GDM1 (cell line): ENCODE measurements around the gene COX7B.
"Not testable (repeated sequence)": the region's sequence is repeated elsewhere in the genome, so short reads cannot be mapped to it uniquely, and the experiment has no call there.

Experiments used
- DNase-seq: peaks from one replicate; lab custom pipeline; 2025; lab: John Stamatoyannopoulos, UW

The COX7B gene

GRCh38 chrX:77899081-77899828 is at the start of gene COX7B:
Gene COX7B, plus strand, starts transcription at chrX:77899468. Its CDS starts 86 bp downstream, at chrX:77899554.
- peak; percentile 81 for DNase-seq

GRCh38 chrX:77875372-77875771 is 23.9 kb upstream of the COX7B start:
- no peak for DNase-seq

- not testable (repeated sequence) for DNase-seq
Measured at GRCh38 chrX:77881418-77881817, 17.9 kb upstream of the COX7B start.

- no peak for DNase-seq
Measured at GRCh38 chrX:77892887-77893286, 6.4 kb upstream of the COX7B start.

GRCh38 chrX:77893713-77894112 is 5.6 kb upstream of the COX7B start:
- DNase-seq = no peak

- DNase-seq = peak; percentile 88
Measured at GRCh38 chrX:77894921-77895886, 4.1 kb upstream of the COX7B start, which contains the start of gene MAGT1. Gene MAGT1, minus strand, starts transcription at chrX:77895435. Its CDS starts 25 bp downstream, at chrX:77895410.

GRCh38 chrX:77900688-77901087 is 1.4 kb downstream of the COX7B start:
- DNase-seq = no peak

GRCh38 chrX:77901506-77901905 is 2.2 kb downstream of the COX7B start:
- DNase-seq = no peak

GRCh38 chrX:77910108-77910840 is 11.0 kb downstream of the COX7B start, which contains the start of gene ATP7A:
Gene ATP7A, plus strand, starts transcription at chrX:77910693. Its CDS starts 60,949 bp downstream, at chrX:77971642.
- DNase-seq = peak; percentile 89

GRCh38 chrX:77917294-77917933 is 18.1 kb downstream of the COX7B start:
- no peak for DNase-seq

- DNase-seq = no peak
Measured at GRCh38 chrX:77918568-77918967, 19.3 kb downstream of the COX7B start.

GRCh38 chrX:77919370-77919769 is 20.1 kb downstream of the COX7B start:
- DNase-seq = not testable (repeated sequence)

- no peak for DNase-seq
Measured at GRCh38 chrX:77922787-77923186, 23.5 kb downstream of the COX7B start.

GRCh38 chrX:77924320-77924859 is 25.1 kb downstream of the COX7B start:
- DNase-seq = no peak

GRCh38 chrX:77925764-77926163 is 26.5 kb downstream of the COX7B start:
- no peak for DNase-seq

- no peak for DNase-seq
Measured at GRCh38 chrX:77930581-77930980, 31.3 kb downstream of the COX7B start.

GRCh38 chrX:77935886-77936285 is 36.6 kb downstream of the COX7B start:
- DNase-seq = no peak

GRCh38 chrX:77936299-77936698 is 37.0 kb downstream of the COX7B start:
- no peak for DNase-seq

- no peak for DNase-seq
Measured at GRCh38 chrX:77937291-77937690, 38.0 kb downstream of the COX7B start.

GRCh38 chrX:77938083-77938680 is 38.9 kb downstream of the COX7B start:
- DNase-seq = no peak

GRCh38 chrX:77945031-77945430 is 45.8 kb downstream of the COX7B start:
- not testable (repeated sequence) for DNase-seq
